H1 (cell line): Measurements from ENCODE around the gene PDE1A. TPM values are rescaled to one million over a fixed set of nuclear protein-coding genes. Genes with fewer than 3 reads are reported as not detected.

Experiments
- CTCF ChIA-PET: fragments of 300-600 bp; sonication (Branson Sonifier 250); formaldehyde crosslinking; loops from one replicate; lab custom pipeline; 2021; ENCODE audit not compliant: partially characterized antibody; lab: Charles Lee
- POLR2A ChIA-PET: fragments of 300-600 bp; sonication (Branson Sonifier 250); formaldehyde crosslinking; loops from one replicate; lab custom pipeline; 2021; ENCODE audit warnings: inconsistent platforms; ENCODE audit not compliant: partially characterized antibody; lab: Charles Lee
- DNase-seq, 2 experiments: peaks; one replicate each; pipeline versions ENCODE4 v3.0.0 to v3.0.0-alpha.2; 2010 to 2022; ENCODE audit warnings: low spot score in 2 of 2, low read depth in 1 of 2, mixed read lengths in 1 of 2
- FAIRE-seq: peaks from 2 replicates; lab custom pipeline; 2011; peaks lifted over from hg19 to GRCh38; lab: Jason Lieb, UNC
- H2AFZ ChIP-seq: 2 replicates; pipeline ENCODE4 v1.8.1; 2012; ENCODE audit warnings: low read length, inconsistent platforms
- H2AK5ac ChIP-seq: 2 replicates; pipeline ENCODE4 v1.6.1; 2013; ENCODE audit warnings: low read depth, low read length
- H2BK120ac ChIP-seq: replicated peaks from 2 replicates; pipeline ENCODE3; 2013; ENCODE audit warnings: low read depth, low read length, inconsistent platforms
- H2BK12ac ChIP-seq: 2 replicates; pipeline ENCODE4 v1.6.1; 2013; ENCODE audit warnings: low read depth, low read length
- H2BK15ac ChIP-seq: 2 replicates; pipeline ENCODE4 v1.6.1; 2013; ENCODE audit warnings: low read length
- H2BK20ac ChIP-seq: 2 replicates; pipeline ENCODE4 v1.6.1; 2013; ENCODE audit warnings: low read length
- H2BK5ac ChIP-seq: 2 replicates; pipeline ENCODE4 v1.6.1; 2013; ENCODE audit warnings: low read depth, low read length
- H3K14ac ChIP-seq: 2 replicates; pipeline ENCODE4 v1.6.1; 2013; ENCODE audit warnings: inconsistent platforms; ENCODE audit not compliant: insufficient read length
- H3K18ac ChIP-seq: 2 replicates; pipeline ENCODE4 v1.6.1; 2013; ENCODE audit warnings: low read length; ENCODE audit errors: extremely low read depth
- H3K23ac ChIP-seq: 2 replicates; pipeline ENCODE4 v1.6.1; 2013; ENCODE audit warnings: inconsistent platforms; ENCODE audit not compliant: insufficient read length
- H3K23me2 ChIP-seq: 2 replicates; pipeline ENCODE4 v1.6.1; 2013; ENCODE audit warnings: low read depth, low read length
- H3K27ac ChIP-seq: 2 replicates; pipeline ENCODE4 v1.6.1; 2011; ENCODE audit warnings: low read depth, low read length, inconsistent platforms
- H3K27me3 ChIP-seq, 4 experiments: replicated peaks in 1 of 4; 1 replicate in 1 of 4; 2 replicates in 3 of 4; pipeline versions ENCODE4 v1.6.1 to v1.8.1; 2011 to 2013; ENCODE audit warnings: low read length in 3 of 4, mild to moderate bottlenecking in 3 of 4, inconsistent platforms in 2 of 4, mixed read lengths in 2 of 4, moderate library complexity in 1 of 4; ENCODE audit not compliant: control insufficient read depth in 3 of 4, insufficient read depth in 3 of 4; ENCODE audit errors: extremely low read depth in 1 of 4
- H3K36me3 ChIP-seq, 4 experiments: 2 replicates each; pipeline versions ENCODE4 v1.6.1 to v1.8.1; 2011 to 2013; ENCODE audit warnings: mild to moderate bottlenecking in 4 of 4, low read length in 3 of 4, moderate library complexity in 2 of 4, control low read depth in 1 of 4, inconsistent platforms in 1 of 4; ENCODE audit not compliant: insufficient read depth in 4 of 4, control insufficient read depth in 2 of 4
- H3K4ac ChIP-seq: replicated peaks from 2 replicates; pipeline ENCODE3; 2013; ENCODE audit warnings: low read length, low read depth, mixed read lengths, inconsistent platforms; ENCODE audit not compliant: insufficient read length
- H3K4me1 ChIP-seq, 4 experiments: replicated peaks in 1 of 4; 1 replicate in 1 of 4; 2 replicates in 3 of 4; pipeline versions ENCODE4 v1.6.1 to v1.8.1; 2011 to 2013; ENCODE audit warnings: low read length in 3 of 4, inconsistent platforms in 2 of 4, mixed read lengths in 1 of 4; ENCODE audit not compliant: insufficient read depth in 4 of 4, control insufficient read depth in 3 of 4
- H3K4me2 ChIP-seq, 2 experiments: 2 replicates each; pipeline versions ENCODE4 v1.6.1 to v1.8.1; 2011 to 2013; ENCODE audit warnings: low read depth in 2 of 2, low read length in 2 of 2, control low read depth in 1 of 2, inconsistent platforms in 1 of 2, mild to moderate bottlenecking in 1 of 2; ENCODE audit not compliant: insufficient read depth in 1 of 2
- H3K4me3 ChIP-seq, 4 experiments: fragments of 200-600, 300-600 bp in 1 of 4; sonication (generic), shearing (Covaris generic), sonication (Bioruptor Twin) in 1 of 4; 2 replicates each; pipeline versions ENCODE4 v1.5.1 to v1.8.1; 2011 to 2016; ENCODE audit warnings: low read length in 4 of 4, low read depth in 3 of 4, control low read depth in 2 of 4, inconsistent platforms in 2 of 4, mild to moderate bottlenecking in 2 of 4, mixed read lengths in 1 of 4, moderate library complexity in 1 of 4; ENCODE audit not compliant: insufficient read depth in 2 of 4; ENCODE audit errors: extremely low read depth in 1 of 4
- H3K56ac ChIP-seq: replicated peaks from 2 replicates; pipeline ENCODE3; 2013; ENCODE audit warnings: low read depth, mild to moderate bottlenecking, mixed read lengths, low read length, inconsistent platforms; ENCODE audit not compliant: insufficient read length
- H3K79me1 ChIP-seq: 2 replicates; pipeline ENCODE4 v1.6.1; 2013; ENCODE audit warnings: low read depth, low read length, control low read depth
- H3K79me2 ChIP-seq, 2 experiments: 2 replicates each; pipeline versions ENCODE4 v1.6.1 to v1.8.1; 2012 to 2013; ENCODE audit warnings: low read length in 2 of 2, mild to moderate bottlenecking in 2 of 2, inconsistent platforms in 1 of 2; ENCODE audit not compliant: insufficient read depth in 2 of 2, control insufficient read depth in 1 of 2
- H3K9ac ChIP-seq, 4 experiments: replicated peaks in 1 of 4; 1 replicate in 1 of 4; 2 replicates in 3 of 4; pipeline versions ENCODE4 v1.6.1 to v1.8.1; 2011 to 2013; ENCODE audit warnings: low read depth in 3 of 4, low read length in 3 of 4, control low read depth in 2 of 4, mild to moderate bottlenecking in 2 of 4, moderate library complexity in 2 of 4, inconsistent platforms in 1 of 4; ENCODE audit errors: extremely low read depth in 1 of 4
- H3K9me3 ChIP-seq, 2 experiments: 2 replicates each; pipeline versions ENCODE4 v1.6.1 to v1.8.1; 2012 to 2013; ENCODE audit warnings: mild to moderate bottlenecking in 2 of 2, moderate library complexity in 2 of 2, control low read depth in 1 of 2, inconsistent platforms in 1 of 2, low read depth in 1 of 2, low read length in 1 of 2, mixed read lengths in 1 of 2; ENCODE audit not compliant: insufficient read depth in 2 of 2
- H4K20me1 ChIP-seq, 2 experiments: replicated peaks in 1 of 2; 2 replicates each; pipeline versions ENCODE3 to v1.8.1; 2011 to 2013; ENCODE audit warnings: inconsistent platforms in 2 of 2, low read length in 2 of 2, mild to moderate bottlenecking in 1 of 2; ENCODE audit not compliant: insufficient read depth in 2 of 2, control insufficient read depth in 1 of 2
- H4K5ac ChIP-seq: 2 replicates; pipeline ENCODE4 v1.6.1; 2013; ENCODE audit warnings: low read length, low read depth, mixed read lengths, inconsistent platforms; ENCODE audit not compliant: insufficient read length
- H4K8ac ChIP-seq: 2 replicates; pipeline ENCODE4 v1.8.0; 2013; ENCODE audit warnings: mild to moderate bottlenecking, moderate library complexity, low read length, inconsistent platforms; ENCODE audit not compliant: insufficient read depth; ENCODE audit errors: extremely low read depth
- H4K91ac ChIP-seq: replicated peaks from 2 replicates; pipeline ENCODE3; 2013; ENCODE audit warnings: low read length, mixed read lengths, inconsistent platforms; ENCODE audit not compliant: insufficient read length
- BACH1 ChIP-seq: IDR thresholded peaks from 2 replicates; pipeline ENCODE4 v1.6.1; 2012; ENCODE audit warnings: low read length, improper control_type of control experiment
- CEBPB ChIP-seq: IDR thresholded peaks from 2 replicates; pipeline ENCODE4 v1.6.1; 2012; ENCODE audit warnings: low read depth, low read length
- CHD1 ChIP-seq: IDR thresholded peaks from 2 replicates; pipeline ENCODE4 v1.6.1; 2012; ENCODE audit warnings: low read depth, low read length, improper control_type of control experiment
- CHD2 ChIP-seq: IDR thresholded peaks from 2 replicates; pipeline ENCODE4 v1.6.1; 2012; ENCODE audit warnings: low read length, improper control_type of control experiment
- HDAC2 ChIP-seq, 2 experiments: fragments of 300-600 bp in 1 of 2; sonication (generic) in 1 of 2; IDR thresholded peaks; 2 replicates each; pipeline ENCODE4 v1.6.1; 2011 to 2012; ENCODE audit warnings: low read depth in 2 of 2, low read length in 2 of 2, mild to moderate bottlenecking in 2 of 2, moderate library complexity in 2 of 2, borderline replicate concordance in 1 of 2, inconsistent platforms in 1 of 2
- HDAC6 ChIP-seq: IDR thresholded peaks from one replicate; pipeline ENCODE4 v1.7.1; 2012; ENCODE audit warnings: low read depth, mild to moderate bottlenecking, inconsistent platforms, low read length, moderate library complexity
- MAFK ChIP-seq: IDR thresholded peaks from 2 replicates; pipeline ENCODE4 v1.6.1; 2012; ENCODE audit warnings: low read depth, mild to moderate bottlenecking, improper control_type of control experiment, low read length
- NRF1 ChIP-seq: IDR thresholded peaks from 2 replicates; pipeline ENCODE4 v1.6.1; 2011; ENCODE audit warnings: mild to moderate bottlenecking, low read depth, low read length, improper control_type of control experiment
- POU5F1 ChIP-seq: IDR thresholded peaks from 2 replicates; pipeline ENCODE4 v1.6.1; 2011; ENCODE audit warnings: low read depth, mild to moderate bottlenecking, low read length, moderate library complexity
- RBBP5 ChIP-seq: IDR thresholded peaks from 2 replicates; pipeline ENCODE4 v1.7.1; 2012; ENCODE audit warnings: low read depth, mild to moderate bottlenecking, inconsistent platforms, low read length, moderate library complexity, borderline replicate concordance
- RFX5 ChIP-seq: IDR thresholded peaks from 2 replicates; pipeline ENCODE4 v1.6.1; 2011; ENCODE audit warnings: low read depth, low read length, improper control_type of control experiment, borderline replicate concordance
- TAF1 ChIP-seq: IDR thresholded peaks from 2 replicates; pipeline ENCODE4 v1.6.1; 2011; ENCODE audit warnings: mild to moderate bottlenecking, low read depth, low read length
- TAF7 ChIP-seq: optimal IDR thresholded peaks from 2 replicates; pipeline ENCODE3; 2011; ENCODE audit warnings: low read depth, mild to moderate bottlenecking, inconsistent platforms, low read length, moderate library complexity, borderline replicate concordance
- polyA plus RNA-seq, 7 experiments: library from polyadenylated mRNA; depleted of rRNA in 3 of 7; stranded (reverse) in 5 of 7; unstranded in 2 of 7; fragments of >200 nt in 5 of 7; fragments of 200-250 nt in 2 of 7; gene quantifications; 1 replicate in 5 of 7; 2 replicates in 1 of 7; 4 replicates in 1 of 7; pipeline versions ENCODE4 v1.2.1 to v1.2.3, GENCODE V29; 2011 to 2013; ENCODE audit warnings: missing spikeins in 2 of 7, mixed read lengths in 2 of 7
- total RNA-seq: library from RNA; stranded (reverse); fragmentation: NEBNext Ultra II Directional; extraction: Animal tissue kit (Norgen Biotek cat#: 25700); gene quantifications from 2 replicates; pipeline ENCODE4 v1.2.1, GENCODE V29; 2021

Gene PDE1A
- total and polyA plus RNA-seq, 2 of the 8 experiments (the other 6 are each of a cell fraction or from before 2014, with no cell fraction given): 0.34 TPM; not detected in 1

GRCh38 chr2:182384860-182385259 is 42.0 kb downstream of the PDE1A start:
- no peak overlapping the region for H3K9ac ChIP-seq
- no peak for FAIRE-seq
- POLR2A ChIA-PET: no interaction called here
- no peaks in the 10 kb centered on the region for H3K23me2 ChIP-seq
- no peak overlapping the region for H4K8ac ChIP-seq
- no peak overlapping the region for H2BK12ac ChIP-seq
- no peaks in the 10 kb centered on the region for H3K27me3 ChIP-seq
- no peaks in the 10 kb centered on the region for H3K79me1 ChIP-seq
- no peak overlapping the region for H2BK5ac ChIP-seq
- no peak overlapping the region for H3K4ac ChIP-seq
- H4K5ac ChIP-seq: no peak overlapping the region
- CTCF ChIA-PET: interaction anchor here (1.1 kb wide), 1 partner anchor 144 kb away, joined by 3 read pairs; no protein-coding TSS in a partner anchor
- no peak overlapping the region for H3K23ac ChIP-seq
- H4K20me1 ChIP-seq: no peaks in the 10 kb centered on the region
- H2AFZ ChIP-seq: no peak overlapping the region
- H4K91ac ChIP-seq: no peak overlapping the region
- no peak for TF ChIP-seq BACH1
- no peak for TF ChIP-seq NRF1
- TF ChIP-seq TAF1: no peak
- TF ChIP-seq HDAC6: no peak
- TF ChIP-seq HDAC2 (IDR thresholded peaks at IDR 0.05; ENCODE audit: borderline replicate concordance in 1 of 2, low read depth in 2 of 2, low read length in 2 of 2): no peak
- TF ChIP-seq POU5F1: no peak
- TF ChIP-seq CHD1: no peak
- no peak for TF ChIP-seq RFX5
- TF ChIP-seq CEBPB: no peak
- no peak for TF ChIP-seq CHD2
- no peak for TF ChIP-seq TAF7
- no peak for TF ChIP-seq MAFK
- no peak for TF ChIP-seq RBBP5
- no peak overlapping the region for H2AK5ac ChIP-seq
- H3K36me3 ChIP-seq: no peaks in the 10 kb centered on the region
- no peak overlapping the region for H3K4me2 ChIP-seq
- no peak overlapping the region for H3K18ac ChIP-seq
- no peak overlapping the region for H3K14ac ChIP-seq
- DNase-seq: no peak
- peaks cover 9 to 11% of the 10 kb centered on the region in 2 experiments; a peak in 3 of 4 replicates for H3K9me3 ChIP-seq
- H3K4me1 ChIP-seq: no peaks in the 10 kb centered on the region
- H3K4me3 ChIP-seq: no peak overlapping the region
- no peak overlapping the region for H3K56ac ChIP-seq
- no peak overlapping the region for H2BK120ac ChIP-seq
- H3K27ac ChIP-seq: no peak overlapping the region
- H2BK20ac ChIP-seq: no peak overlapping the region
- no peak overlapping the region for H2BK15ac ChIP-seq
- no peaks in the 10 kb centered on the region for H3K79me2 ChIP-seq
